ENCODE data around the gene ISM1.

GRCh38 chr20:13250251-13250650, 29.2 kb downstream of the ISM1 start:
- no peak for TF ChIP-seq POLR2AphosphoS5 (IDR thresholded peaks at IDR 0.05)
- no peak for TF ChIP-seq CTCF (IDR thresholded peaks at IDR 0.05)
- TF ChIP-seq POLR2A (IDR thresholded peaks at IDR 0.05), result no peak
- TF ChIP-seq EP300 (IDR thresholded peaks at IDR 0.05; ENCODE audit: low read depth), result no peak

Data from transverse colon (tissue), 4 donors.